ENCODE measurements around the gene PRDM16. TPM values are rescaled to one million over a fixed set of nuclear protein-coding genes. Genes with fewer than 3 reads are reported as not detected.

The PRDM16 gene
- total RNA-seq, 2 experiments from 2014 or later = not detected

DNA sequence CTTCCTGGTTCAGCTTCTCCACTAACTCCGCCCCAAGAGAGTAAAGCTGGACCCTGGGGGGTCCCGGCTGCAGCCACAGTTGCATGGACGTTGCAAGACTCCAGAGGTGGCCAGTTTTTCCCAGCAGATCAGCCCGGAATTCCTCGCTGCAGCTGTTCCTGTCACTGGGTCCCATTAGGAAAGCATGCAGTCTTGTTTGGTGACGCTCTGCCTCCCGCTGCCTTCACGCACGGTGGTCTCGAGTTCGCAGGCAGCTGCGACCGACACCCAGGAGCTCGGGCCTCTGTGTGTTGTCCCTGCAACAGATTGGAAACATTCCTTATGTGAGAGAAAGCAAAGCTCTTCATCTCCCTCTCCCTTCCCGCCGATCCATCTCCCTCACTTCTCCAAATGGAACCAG is 162.8 kb downstream of the PRDM16 start:
- Histone ChIP-seq H3K27ac (ENCODE audit: low read depth, low read length, poor library complexity, severe bottlenecking) (no peak overlapping the region), H3K4me3 (ENCODE audit: low read depth, low read length, poor library complexity, severe bottlenecking) (no peak overlapping the region), H3K4me2 (ENCODE audit: low read length) (no peak overlapping the region), H3K9me2 (ENCODE audit: insufficient read depth, low read length) (no peaks in the 10 kb centered on the region), H3K36me3 (ENCODE audit: insufficient read depth, low read length) (no peaks in the 10 kb centered on the region), H3K4me1 (ENCODE audit: insufficient read depth, low read length, poor library complexity, severe bottlenecking) (no peaks in the 10 kb centered on the region), H3K79me2 (ENCODE audit: insufficient read depth, low read depth, low read length) (no peaks in the 10 kb centered on the region), H2AFZ (ENCODE audit: low read length) (no peak overlapping the region), H4K20me1 (ENCODE audit: insufficient read depth, low read length) (no peaks in the 10 kb centered on the region), H3K9me3 (ENCODE audit: low read length) (no peaks in the 10 kb centered on the region)
- intact Hi-C loops (cut with micrococcal nuclease; ENCODE audit: unreplicated experiment) = no loop called here
- TF ChIP-seq, protein P1, sequence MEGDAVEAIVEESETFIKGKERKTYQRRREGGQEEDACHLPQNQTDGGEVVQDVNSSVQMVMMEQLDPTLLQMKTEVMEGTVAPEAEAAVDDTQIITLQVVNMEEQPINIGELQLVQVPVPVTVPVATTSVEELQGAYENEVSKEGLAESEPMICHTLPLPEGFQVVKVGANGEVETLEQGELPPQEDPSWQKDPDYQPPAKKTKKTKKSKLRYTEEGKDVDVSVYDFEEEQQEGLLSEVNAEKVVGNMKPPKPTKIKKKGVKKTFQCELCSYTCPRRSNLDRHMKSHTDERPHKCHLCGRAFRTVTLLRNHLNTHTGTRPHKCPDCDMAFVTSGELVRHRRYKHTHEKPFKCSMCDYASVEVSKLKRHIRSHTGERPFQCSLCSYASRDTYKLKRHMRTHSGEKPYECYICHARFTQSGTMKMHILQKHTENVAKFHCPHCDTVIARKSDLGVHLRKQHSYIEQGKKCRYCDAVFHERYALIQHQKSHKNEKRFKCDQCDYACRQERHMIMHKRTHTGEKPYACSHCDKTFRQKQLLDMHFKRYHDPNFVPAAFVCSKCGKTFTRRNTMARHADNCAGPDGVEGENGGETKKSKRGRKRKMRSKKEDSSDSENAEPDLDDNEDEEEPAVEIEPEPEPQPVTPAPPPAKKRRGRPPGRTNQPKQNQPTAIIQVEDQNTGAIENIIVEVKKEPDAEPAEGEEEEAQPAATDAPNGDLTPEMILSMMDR (conservative IDR thresholded peaks at IDR 0.05; ENCODE audit: low read length) = no peak
- no peak for TF ChIP-seq EZH2phosphoT487 (IDR thresholded peaks at IDR 0.05; ENCODE audit: borderline replicate concordance, low read depth, low read length)
- ChIA-PET CTCF (ENCODE audit: unreplicated experiment) (no interaction called here), POLR2A (no interaction called here)
- BruUV-seq (replicated peaks) = no TSS peak
- no peak for DNase-seq (ENCODE audit: low spot score)

GRCh38 chr1:3233031-3233430 is 164.0 kb downstream of the PRDM16 start:
- no TSS peak for BruUV-seq (replicated peaks)
- POLR2A ChIA-PET = no interaction called here
- intact Hi-C loops (cut with micrococcal nuclease; ENCODE audit: unreplicated experiment) = no loop called here

DNA sequence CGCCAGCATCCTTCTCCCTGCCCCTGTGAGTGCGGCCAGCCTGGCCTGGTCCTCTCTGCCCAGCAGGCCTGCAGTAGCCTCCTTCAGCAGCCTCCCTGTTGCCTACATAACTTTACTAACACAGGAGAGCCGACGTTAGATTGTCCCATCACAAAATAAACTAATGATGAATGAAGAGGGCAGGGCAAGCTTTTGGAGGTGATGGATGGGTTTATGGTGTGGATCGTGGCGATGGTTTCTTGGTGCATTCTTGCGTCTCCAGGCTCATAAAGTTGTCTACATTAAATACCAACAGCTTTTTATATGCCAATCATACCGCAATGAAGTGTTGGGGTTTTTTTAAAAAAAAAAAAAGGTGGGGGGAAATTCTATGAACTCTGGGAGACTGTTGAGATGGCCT is 164.5 kb downstream of the PRDM16 start:
- Histone ChIP-seq H3K4me3 (ENCODE audit: low read depth, low read length, poor library complexity, severe bottlenecking) (no peak overlapping the region), H2AFZ (ENCODE audit: low read length) (no peak overlapping the region), H3K36me3 (ENCODE audit: insufficient read depth, low read length) (no peaks in the 10 kb centered on the region), H3K79me2 (ENCODE audit: insufficient read depth, low read depth, low read length) (no peaks in the 10 kb centered on the region), H4K20me1 (ENCODE audit: insufficient read depth, low read length) (no peaks in the 10 kb centered on the region), H3K27ac (ENCODE audit: low read depth, low read length, poor library complexity, severe bottlenecking) (no peak overlapping the region), H3K4me1 (ENCODE audit: insufficient read depth, low read length, poor library complexity, severe bottlenecking) (no peaks in the 10 kb centered on the region), H3K4me2 (ENCODE audit: low read length) (no peak overlapping the region), H3K9me2 (ENCODE audit: insufficient read depth, low read length) (no peaks in the 10 kb centered on the region), H3K9me3 (ENCODE audit: low read length) (no peaks in the 10 kb centered on the region)
- ChIA-PET CTCF (ENCODE audit: unreplicated experiment) (no interaction called here), POLR2A (no interaction called here)
- no peak for DNase-seq (ENCODE audit: low spot score)
- BruUV-seq (replicated peaks) = no TSS peak
- intact Hi-C loops (cut with micrococcal nuclease; ENCODE audit: unreplicated experiment) = no loop called here
- TF ChIP-seq, protein P1 (conservative IDR thresholded peaks at IDR 0.05; ENCODE audit: low read length) = no peak
- TF ChIP-seq EZH2phosphoT487 (IDR thresholded peaks at IDR 0.05; ENCODE audit: borderline replicate concordance, low read depth, low read length) = no peak

More at GRCh38 chr1:3233031-3233430, 164.0 kb downstream of the PRDM16 start:
- Histone ChIP-seq H3K4me1 (ENCODE audit: insufficient read depth, low read length, poor library complexity, severe bottlenecking) (no peaks in the 10 kb centered on the region), H2AFZ (ENCODE audit: low read length) (no peak overlapping the region), H3K9me3 (ENCODE audit: low read length) (no peaks in the 10 kb centered on the region), H3K9me2 (ENCODE audit: insufficient read depth, low read length) (no peaks in the 10 kb centered on the region), H4K20me1 (ENCODE audit: insufficient read depth, low read length) (no peaks in the 10 kb centered on the region), H3K79me2 (ENCODE audit: insufficient read depth, low read depth, low read length) (no peaks in the 10 kb centered on the region), H3K36me3 (ENCODE audit: insufficient read depth, low read length) (no peaks in the 10 kb centered on the region), H3K4me2 (ENCODE audit: low read length) (no peak overlapping the region), H3K27ac (ENCODE audit: low read depth, low read length, poor library complexity, severe bottlenecking) (no peak overlapping the region), H3K4me3 (ENCODE audit: low read depth, low read length, poor library complexity, severe bottlenecking) (no peak overlapping the region)
- TF ChIP-seq, protein P1 (conservative IDR thresholded peaks at IDR 0.05; ENCODE audit: low read length) = no peak
- TF ChIP-seq EZH2phosphoT487 (IDR thresholded peaks at IDR 0.05; ENCODE audit: borderline replicate concordance, low read depth, low read length) = no peak
- CTCF ChIA-PET (ENCODE audit: unreplicated experiment) = no interaction called here
- DNase-seq (ENCODE audit: low spot score) = no peak
